K562 (cell line): Measurements from ENCODE around the gene LLPH. TPM values are rescaled to one million over a fixed set of nuclear protein-coding genes. Genes with fewer than 3 reads are reported as not detected.

Source experiments
- ATF2 ChIP-seq: sonication (generic); formaldehyde crosslinking; IDR thresholded peaks from 2 replicates; pipeline ENCODE4 v1.8.1; 2022; ENCODE audit warnings: missing genetic modification reagents
- BRF2 ChIP-seq: IDR thresholded peaks from 3 replicates; pipeline ENCODE4 v1.6.1; 2011; ENCODE audit warnings: borderline replicate concordance, mild to moderate bottlenecking; ENCODE audit not compliant: insufficient read length, insufficient read depth
- CAMTA2 ChIP-seq: fragments of 250-450 bp; sonication (Bioruptor Pico); conservative IDR thresholded peaks from 2 replicates; pipeline ENCODE4 v1.5.1; 2022
- FOXJ2 ChIP-seq: fragments of 200-800 bp; sonication (Bioruptor generic); IDR thresholded peaks from 2 replicates; pipeline ENCODE4 v1.6.1; 2016; ENCODE audit warnings: missing genetic modification characterization, missing compliant biosample characterization
- HEY1 ChIP-seq: fragments of 250-450 bp; sonication (Bioruptor Pico); IDR thresholded peaks from 2 replicates; pipeline ENCODE4 v1.5.0; 2020; ENCODE audit warnings: mild to moderate bottlenecking, moderate library complexity, borderline replicate concordance
- ILK ChIP-seq: fragments of 450-650 bp; IDR thresholded peaks from 2 replicates; pipeline ENCODE4 v1.6.1; 2016; ENCODE audit warnings: missing genetic modification characterization, low read depth, mild to moderate bottlenecking, missing compliant biosample characterization, moderate library complexity, borderline replicate concordance
- PHB ChIP-seq: fragments of 250-450 bp; sonication (Bioruptor Pico); IDR thresholded peaks from 2 replicates; pipeline ENCODE4 v1.5.0; 2021
- RBM15 ChIP-seq: fragments of 200-400 bp; formaldehyde crosslinking; IDR thresholded peaks from 2 replicates; pipeline ENCODE4 v1.6.1; 2018; ENCODE audit warnings: mild to moderate bottlenecking, low read length, moderate library complexity; ENCODE audit not compliant: insufficient read depth
- RCOR1 ChIP-seq, 2 experiments: IDR thresholded peaks; 2 replicates each; pipeline ENCODE4 v1.6.1; 2012; ENCODE audit warnings: low read depth in 2 of 2, low read length in 2 of 2, borderline replicate concordance in 1 of 2, improper control_type of control experiment in 1 of 2
- SMAD1 ChIP-seq: fragments of 150-350 bp; IDR thresholded peaks from 2 replicates; pipeline ENCODE4 v1.6.1; 2014; ENCODE audit warnings: low read length, low read depth; ENCODE audit not compliant: partially characterized antibody
- SREBF2 ChIP-seq: sonication (generic); formaldehyde crosslinking; IDR thresholded peaks from 2 replicates; pipeline ENCODE4 v1.4.0; 2020; ENCODE audit warnings: mild to moderate bottlenecking, missing genetic modification reagents
- THRB ChIP-seq: fragments of 450-650 bp; formaldehyde crosslinking; conservative IDR thresholded peaks from 2 replicates; pipeline ENCODE4 v1.4.0; 2022; ENCODE audit warnings: mild to moderate bottlenecking, missing genetic modification characterization
- polyA plus RNA-seq, 8 experiments: library from polyadenylated mRNA; depleted of rRNA in 4 of 8; stranded (reverse) in 5 of 8; unstranded in 3 of 8; fragments of >200 nt; fragmentation: Nextera tagmentation in 2 of 8; fragmentation: Illumina TruSeq in 1 of 8; extraction: Ambion mirVana in 2 of 8; extraction: Trizol in 1 of 8; gene quantifications; 2 replicates each; pipeline versions ENCODE4 v1.2.1 to v1.2.3, GENCODE V29; 2011 to 2014; ENCODE audit warnings: inconsistent platforms in 1 of 8, missing spikeins in 1 of 8
- total RNA-seq, 7 experiments: library from RNA; depleted of rRNA in 6 of 7; stranded (reverse); fragments of >200 nt in 6 of 7; fragmentation: Illumina TruSeq in 2 of 7; extraction: Trizol in 2 of 7; gene quantifications; 2 replicates each; pipeline versions ENCODE4 v1.2.1 to v1.2.3, GENCODE V29; 2011 to 2021; ENCODE audit warnings: low replicate concordance in 1 of 7
- TF ChIP-seq, protein P1 (sequence below): sonication (generic); formaldehyde crosslinking; IDR thresholded peaks from 2 replicates; pipeline ENCODE4 v1.8.1; 2023; ENCODE audit warnings: mild to moderate bottlenecking, missing genetic modification reagents
- TF ChIP-seq, protein P2 (sequence below), 3 experiments: fragments of 200-800 bp in 1 of 3; fragments of 250-450 bp in 1 of 3; fragments of 450-650 bp in 1 of 3; sonication (Bioruptor Pico) in 1 of 3; sonication (Bioruptor generic) in 1 of 3; formaldehyde crosslinking in 1 of 3; IDR thresholded peaks; 2 replicates each; pipeline versions ENCODE4 v1.6.1 to v1.8.0; 2016 to 2022; ENCODE audit warnings: mild to moderate bottlenecking in 2 of 3, missing genetic modification characterization in 2 of 3, missing compliant biosample characterization in 1 of 3, moderate library complexity in 1 of 3

The LLPH gene
- total and polyA plus RNA-seq, 9 of the 15 experiments (the other 6 are each of a cell fraction or from before 2014, with no cell fraction given), result 19.1 to 87.3 (median 59.6) TPM

- TF ChIP-seq, protein P1, sequence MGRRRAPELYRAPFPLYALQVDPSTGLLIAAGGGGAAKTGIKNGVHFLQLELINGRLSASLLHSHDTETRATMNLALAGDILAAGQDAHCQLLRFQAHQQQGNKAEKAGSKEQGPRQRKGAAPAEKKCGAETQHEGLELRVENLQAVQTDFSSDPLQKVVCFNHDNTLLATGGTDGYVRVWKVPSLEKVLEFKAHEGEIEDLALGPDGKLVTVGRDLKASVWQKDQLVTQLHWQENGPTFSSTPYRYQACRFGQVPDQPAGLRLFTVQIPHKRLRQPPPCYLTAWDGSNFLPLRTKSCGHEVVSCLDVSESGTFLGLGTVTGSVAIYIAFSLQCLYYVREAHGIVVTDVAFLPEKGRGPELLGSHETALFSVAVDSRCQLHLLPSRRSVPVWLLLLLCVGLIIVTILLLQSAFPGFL, result no peak
- no peak for TF ChIP-seq ATF2
- no peak for TF ChIP-seq FOXJ2
- TF ChIP-seq RBM15, result no peak
- TF ChIP-seq, protein P2, sequence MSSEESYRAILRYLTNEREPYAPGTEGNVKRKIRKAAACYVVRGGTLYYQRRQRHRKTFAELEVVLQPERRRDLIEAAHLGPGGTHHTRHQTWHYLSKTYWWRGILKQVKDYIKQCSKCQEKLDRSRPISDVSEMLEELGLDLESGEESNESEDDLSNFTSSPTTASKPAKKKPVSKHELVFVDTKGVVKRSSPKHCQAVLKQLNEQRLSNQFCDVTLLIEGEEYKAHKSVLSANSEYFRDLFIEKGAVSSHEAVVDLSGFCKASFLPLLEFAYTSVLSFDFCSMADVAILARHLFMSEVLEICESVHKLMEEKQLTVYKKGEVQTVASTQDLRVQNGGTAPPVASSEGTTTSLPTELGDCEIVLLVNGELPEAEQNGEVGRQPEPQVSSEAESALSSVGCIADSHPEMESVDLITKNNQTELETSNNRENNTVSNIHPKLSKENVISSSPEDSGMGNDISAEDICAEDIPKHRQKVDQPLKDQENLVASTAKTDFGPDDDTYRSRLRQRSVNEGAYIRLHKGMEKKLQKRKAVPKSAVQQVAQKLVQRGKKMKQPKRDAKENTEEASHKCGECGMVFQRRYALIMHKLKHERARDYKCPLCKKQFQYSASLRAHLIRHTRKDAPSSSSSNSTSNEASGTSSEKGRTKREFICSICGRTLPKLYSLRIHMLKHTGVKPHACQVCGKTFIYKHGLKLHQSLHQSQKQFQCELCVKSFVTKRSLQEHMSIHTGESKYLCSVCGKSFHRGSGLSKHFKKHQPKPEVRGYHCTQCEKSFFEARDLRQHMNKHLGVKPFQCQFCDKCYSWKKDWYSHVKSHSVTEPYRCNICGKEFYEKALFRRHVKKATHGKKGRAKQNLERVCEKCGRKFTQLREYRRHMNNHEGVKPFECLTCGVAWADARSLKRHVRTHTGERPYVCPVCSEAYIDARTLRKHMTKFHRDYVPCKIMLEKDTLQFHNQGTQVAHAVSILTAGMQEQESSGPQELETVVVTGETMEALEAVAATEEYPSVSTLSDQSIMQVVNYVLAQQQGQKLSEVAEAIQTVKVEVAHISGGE (CRISPR knock-in tag; IDR thresholded peaks at IDR 0.05), result peak; percentile 16 to 92 (median 20); a peak in 4 of 6 replicates
- TF ChIP-seq BRF2, result no peak
- no peak for TF ChIP-seq PHB (CRISPR knock-in tag)
- TF ChIP-seq ILK (tag), result no peak
- no peak for TF ChIP-seq SREBF2 (CRISPR knock-in tag)
- no peak for TF ChIP-seq HEY1 (CRISPR knock-in tag)
- TF ChIP-seq SMAD1, result no peak
- no peak for TF ChIP-seq THRB
- peak in 1 of 2 experiments; percentile 58; a peak in 3 of 4 replicates for TF ChIP-seq RCOR1 (IDR thresholded peaks at IDR 0.05; ENCODE audit: borderline replicate concordance in 1 of 2, low read depth in 2 of 2, low read length in 2 of 2)
- no peak for TF ChIP-seq CAMTA2 (CRISPR knock-in tag)
Measured at GRCh38 chr12:66169221-66170170, 38.9 kb upstream of the LLPH start, which contains the start of gene TMBIM4 (continued).
